Panc1 (cell line): ENCODE measurements around the gene DNAAF5. TPM values are rescaled to one million over a fixed set of nuclear protein-coding genes. Genes with fewer than 3 reads are reported as not detected.

Experiments used
- ATAC-seq: fragments of 200-7000 bp; cut with Tn5 transposase; 2 replicates; pipeline ENCODE4 v1.9.1; 2020; ENCODE audit warnings: mild to moderate bottlenecking, moderate library complexity
- BruUV-seq: library from RNA; stranded (reverse); fragments of 400-500 nt; replicated peaks from 2 replicates; lab custom pipeline; 2021; lab: Mats Ljungman, UMichigan
- CTCF ChIA-PET: fragments of 300-600 bp; sonication (Branson Sonifier 250); formaldehyde crosslinking; loops from one replicate; lab custom pipeline; 2022; ENCODE audit warnings: antibody characterized with exemption; lab: Charles Lee
- POLR2A ChIA-PET: fragments of 300-600 bp; sonication (Branson Sonifier 250); formaldehyde crosslinking; loops from one replicate; lab custom pipeline; 2022; ENCODE audit warnings: antibody characterized with exemption; lab: Charles Lee
- DNase-seq: peaks from one replicate; pipeline ENCODE4 v3.0.0-alpha.2; 2010; ENCODE audit warnings: low read depth, low spot score
- H3K27ac ChIP-seq: 2 replicates; pipeline ENCODE4 v1.5.1; 2011; ENCODE audit warnings: mild to moderate bottlenecking, low read length, inconsistent platforms
- H3K27me3 ChIP-seq: fragments of 200-500 bp; sonication (Bioruptor generic); 2 replicates; pipeline ENCODE4 v1.6.0; 2014; ENCODE audit warnings: low read length, inconsistent platforms; ENCODE audit not compliant: control insufficient read depth, insufficient read depth
- H3K36me3 ChIP-seq: fragments of 200-500 bp; sonication (Bioruptor generic); 2 replicates; pipeline ENCODE4 v1.5.1; 2014; ENCODE audit warnings: inconsistent platforms, mild to moderate bottlenecking, low read length, moderate library complexity; ENCODE audit not compliant: control insufficient read depth, insufficient read depth
- H3K4me1 ChIP-seq: 2 replicates; pipeline ENCODE4 v1.5.1; 2011; ENCODE audit warnings: inconsistent platforms, mild to moderate bottlenecking, low read length, moderate library complexity; ENCODE audit not compliant: control insufficient read depth, insufficient read depth
- H3K4me3 ChIP-seq, 2 experiments: 2 replicates each; pipeline ENCODE4 v1.5.1; 2011 to 2012; ENCODE audit warnings: low read depth in 2 of 2, low read length in 2 of 2, mild to moderate bottlenecking in 2 of 2, inconsistent platforms in 1 of 2, moderate library complexity in 1 of 2
- H3K9me3 ChIP-seq: fragments of 200-500 bp; sonication (Bioruptor generic); 2 replicates; pipeline ENCODE4 v1.5.1; 2014; ENCODE audit warnings: low read depth, mild to moderate bottlenecking, inconsistent platforms, low read length, moderate library complexity; ENCODE audit not compliant: control insufficient read depth, insufficient read depth
- POLR2AphosphoS5 ChIP-seq: IDR thresholded peaks from 2 replicates; pipeline ENCODE4 v1.6.1; 2012; ENCODE audit warnings: mild to moderate bottlenecking, low read depth, low read length, moderate library complexity
- SIN3A ChIP-seq: IDR thresholded peaks from 2 replicates; pipeline ENCODE4 v1.6.1; 2012; ENCODE audit warnings: low read depth, mild to moderate bottlenecking, low read length, moderate library complexity, borderline replicate concordance; ENCODE audit not compliant: insufficient read depth
- TCF7L2 ChIP-seq: IDR thresholded peaks from 2 replicates; pipeline ENCODE4 v1.6.1; 2011; ENCODE audit warnings: mild to moderate bottlenecking, low read depth, low read length, inconsistent platforms
- in situ Hi-C: cut with HindIII; loops from 2 replicates; pipeline ENCODE4 v1.10.0; 2016; ENCODE audit warnings: low sequenced_read_pairs, low pct_unique_long_range_greater_than_20kb
- intact Hi-C: fragments of 100-400 bp; cut with micrococcal nuclease; formaldehyde crosslinking; loops from one replicate; pipeline ENCODE4 v1.10.0; 2022; ENCODE audit not compliant: unreplicated experiment
- total RNA-seq: library from RNA; stranded (reverse); gene quantifications from one replicate; pipeline ENCODE4 v1.2.1, GENCODE V29; 2021; ENCODE audit not compliant: unreplicated experiment
- TF ChIP-seq, protein P1 (sequence below): fragments of 450-650 bp; IDR thresholded peaks from 2 replicates; pipeline ENCODE4 v1.5.1; 2017; ENCODE audit warnings: mild to moderate bottlenecking
- TF ChIP-seq, protein P2 (sequence below), 2 experiments: IDR thresholded peaks; 2 replicates each; pipeline ENCODE4 v1.6.1; 2011 to 2012; ENCODE audit warnings: low read depth in 2 of 2, control low read depth in 1 of 2, low read length in 1 of 2, mild to moderate bottlenecking in 1 of 2, moderate library complexity in 1 of 2; ENCODE audit not compliant: insufficient read depth in 1 of 2

The DNAAF5 gene
- total RNA-seq, 1 experiment from 2014 or later = 79.5 TPM

DNA sequence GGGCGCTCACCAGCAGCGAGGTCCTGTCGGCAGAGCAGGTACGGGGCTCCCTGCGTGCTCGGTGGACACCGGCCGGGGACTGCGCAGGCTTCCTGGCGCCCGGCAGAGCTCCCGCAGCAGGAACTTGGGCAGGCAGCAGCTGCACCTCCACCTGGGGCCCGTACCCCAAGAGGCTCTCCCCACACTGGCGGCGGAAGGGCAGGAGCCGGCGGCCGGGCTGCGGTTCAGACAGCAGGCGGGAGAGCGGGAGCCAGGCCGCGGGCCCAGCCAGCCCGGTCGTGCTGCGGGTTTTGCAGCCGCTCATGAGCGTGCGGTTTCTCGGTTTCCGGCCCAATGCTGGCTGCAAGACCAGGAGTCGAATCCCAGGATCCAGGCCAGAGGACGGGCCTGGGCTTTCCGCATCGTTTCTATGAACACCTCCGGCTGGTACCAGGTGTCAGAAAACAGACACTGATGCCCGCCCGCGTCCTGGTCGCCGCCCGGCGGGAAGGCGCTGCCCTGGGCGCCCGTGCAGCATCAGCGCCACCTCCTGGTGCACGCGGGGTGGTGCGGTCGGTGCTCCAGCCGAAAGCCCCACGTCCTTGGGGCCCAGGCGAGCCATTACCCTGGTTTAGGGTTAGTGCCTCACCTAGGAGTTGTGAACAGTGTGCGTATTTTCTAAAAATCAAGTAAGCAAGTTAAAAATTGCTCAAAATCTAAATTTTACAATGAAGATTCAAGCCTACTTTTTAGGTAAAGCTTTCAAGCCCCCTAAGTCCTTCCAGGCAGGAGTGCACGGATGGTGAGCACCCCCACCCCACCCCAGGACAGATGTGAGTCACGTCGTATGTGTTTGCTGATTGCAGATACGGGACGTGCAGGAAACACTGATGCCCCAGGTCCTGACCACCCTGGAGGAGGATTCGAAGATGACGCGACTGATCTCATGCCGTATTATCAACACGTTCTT is 47.9 kb downstream of the DNAAF5 start:
- DNase-seq (no peak), ATAC-seq (peak; percentile 84)
- POLR2A ChIA-PET = no interaction called here
- no TSS peak for BruUV-seq
- Histone ChIP-seq H3K4me3 (no peak overlapping the region), H3K36me3 (peaks cover 17% of the 10 kb centered on the region), H3K4me1 (0 out of 2 replicates have a peak, but pooled peaks cover 3% of the 10 kb centered on the region), H3K27me3 (no peaks in the 10 kb centered on the region), H3K9me3 (no peaks in the 10 kb centered on the region), H3K27ac (no peak overlapping the region)
- in situ Hi-C loops (no loop called here), intact Hi-C loops (loop anchor here (10.0 kb wide), 1 partner anchor 450 kb away; no protein-coding TSS in a partner anchor)
- TF ChIP-seq, protein P1, sequence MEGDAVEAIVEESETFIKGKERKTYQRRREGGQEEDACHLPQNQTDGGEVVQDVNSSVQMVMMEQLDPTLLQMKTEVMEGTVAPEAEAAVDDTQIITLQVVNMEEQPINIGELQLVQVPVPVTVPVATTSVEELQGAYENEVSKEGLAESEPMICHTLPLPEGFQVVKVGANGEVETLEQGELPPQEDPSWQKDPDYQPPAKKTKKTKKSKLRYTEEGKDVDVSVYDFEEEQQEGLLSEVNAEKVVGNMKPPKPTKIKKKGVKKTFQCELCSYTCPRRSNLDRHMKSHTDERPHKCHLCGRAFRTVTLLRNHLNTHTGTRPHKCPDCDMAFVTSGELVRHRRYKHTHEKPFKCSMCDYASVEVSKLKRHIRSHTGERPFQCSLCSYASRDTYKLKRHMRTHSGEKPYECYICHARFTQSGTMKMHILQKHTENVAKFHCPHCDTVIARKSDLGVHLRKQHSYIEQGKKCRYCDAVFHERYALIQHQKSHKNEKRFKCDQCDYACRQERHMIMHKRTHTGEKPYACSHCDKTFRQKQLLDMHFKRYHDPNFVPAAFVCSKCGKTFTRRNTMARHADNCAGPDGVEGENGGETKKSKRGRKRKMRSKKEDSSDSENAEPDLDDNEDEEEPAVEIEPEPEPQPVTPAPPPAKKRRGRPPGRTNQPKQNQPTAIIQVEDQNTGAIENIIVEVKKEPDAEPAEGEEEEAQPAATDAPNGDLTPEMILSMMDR = peak; percentile 99
- no peak for TF ChIP-seq SIN3A
- TF ChIP-seq, protein P2, sequence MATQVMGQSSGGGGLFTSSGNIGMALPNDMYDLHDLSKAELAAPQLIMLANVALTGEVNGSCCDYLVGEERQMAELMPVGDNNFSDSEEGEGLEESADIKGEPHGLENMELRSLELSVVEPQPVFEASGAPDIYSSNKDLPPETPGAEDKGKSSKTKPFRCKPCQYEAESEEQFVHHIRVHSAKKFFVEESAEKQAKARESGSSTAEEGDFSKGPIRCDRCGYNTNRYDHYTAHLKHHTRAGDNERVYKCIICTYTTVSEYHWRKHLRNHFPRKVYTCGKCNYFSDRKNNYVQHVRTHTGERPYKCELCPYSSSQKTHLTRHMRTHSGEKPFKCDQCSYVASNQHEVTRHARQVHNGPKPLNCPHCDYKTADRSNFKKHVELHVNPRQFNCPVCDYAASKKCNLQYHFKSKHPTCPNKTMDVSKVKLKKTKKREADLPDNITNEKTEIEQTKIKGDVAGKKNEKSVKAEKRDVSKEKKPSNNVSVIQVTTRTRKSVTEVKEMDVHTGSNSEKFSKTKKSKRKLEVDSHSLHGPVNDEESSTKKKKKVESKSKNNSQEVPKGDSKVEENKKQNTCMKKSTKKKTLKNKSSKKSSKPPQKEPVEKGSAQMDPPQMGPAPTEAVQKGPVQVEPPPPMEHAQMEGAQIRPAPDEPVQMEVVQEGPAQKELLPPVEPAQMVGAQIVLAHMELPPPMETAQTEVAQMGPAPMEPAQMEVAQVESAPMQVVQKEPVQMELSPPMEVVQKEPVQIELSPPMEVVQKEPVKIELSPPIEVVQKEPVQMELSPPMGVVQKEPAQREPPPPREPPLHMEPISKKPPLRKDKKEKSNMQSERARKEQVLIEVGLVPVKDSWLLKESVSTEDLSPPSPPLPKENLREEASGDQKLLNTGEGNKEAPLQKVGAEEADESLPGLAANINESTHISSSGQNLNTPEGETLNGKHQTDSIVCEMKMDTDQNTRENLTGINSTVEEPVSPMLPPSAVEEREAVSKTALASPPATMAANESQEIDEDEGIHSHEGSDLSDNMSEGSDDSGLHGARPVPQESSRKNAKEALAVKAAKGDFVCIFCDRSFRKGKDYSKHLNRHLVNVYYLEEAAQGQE (IDR thresholded peaks at IDR 0.05; ENCODE audit: insufficient read depth in 1 of 2, low read depth in 2 of 2, low read length in 1 of 2) = no peak
- CTCF ChIA-PET = no interaction called here

DNA sequence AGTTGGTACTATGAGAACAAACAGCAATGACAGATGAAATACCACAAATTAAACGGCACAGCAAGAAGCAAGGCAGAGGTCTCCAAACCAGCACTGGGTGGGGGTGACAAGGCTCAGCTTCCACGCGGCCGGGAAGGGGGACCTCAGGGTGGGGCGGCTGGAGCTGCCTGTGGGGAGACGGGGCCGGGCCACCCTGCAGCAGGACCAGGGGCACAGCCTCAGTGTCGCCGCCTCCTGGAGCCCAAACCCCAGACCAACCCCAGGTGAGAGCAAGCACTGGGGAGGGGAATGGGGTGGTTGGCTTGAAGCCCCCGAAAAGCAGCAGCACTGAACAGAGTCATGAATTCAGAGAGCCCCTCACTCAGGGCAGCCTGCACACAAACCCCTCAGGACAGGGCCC is 49.9 kb downstream of the DNAAF5 start:
- H3K27ac ChIP-seq = no peak overlapping the region
- no peak for ATAC-seq
- POLR2A ChIA-PET = no interaction called here
- no peaks in the 10 kb centered on the region for H3K27me3 ChIP-seq
- TF ChIP-seq, protein P2 (IDR thresholded peaks at IDR 0.05; ENCODE audit: insufficient read depth in 1 of 2, low read depth in 2 of 2, low read length in 1 of 2) = no peak
- no peak for TF ChIP-seq TCF7L2
- TF ChIP-seq, protein P1 = no peak
- TF ChIP-seq POLR2AphosphoS5 = no peak
- no peak for TF ChIP-seq SIN3A
- H3K4me3 ChIP-seq = no peak overlapping the region
- intact Hi-C loops = loop anchor here (10.0 kb wide), 1 partner anchor 452 kb away; no protein-coding TSS in a partner anchor
- no peaks in the 10 kb centered on the region for H3K9me3 ChIP-seq
- BruUV-seq = no TSS peak
- H3K36me3 ChIP-seq = peaks cover 22% of the 10 kb centered on the region
- H3K4me1 ChIP-seq = no peaks in the 10 kb centered on the region
- in situ Hi-C loops = no loop called here
- CTCF ChIA-PET = interaction anchor here (1.1 kb wide), 1 partner anchor 119 kb away, joined by 4 read pairs; no protein-coding TSS in a partner anchor
- DNase-seq = no peak
